ENCODE data around the gene G3BP2. TPM values are rescaled to one million over a fixed set of nuclear protein-coding genes. Genes with fewer than 3 reads are reported as not detected.

G3BP2 gene
- total RNA-seq, 1 donor from 2014 or later, result 175 TPM

DNA sequence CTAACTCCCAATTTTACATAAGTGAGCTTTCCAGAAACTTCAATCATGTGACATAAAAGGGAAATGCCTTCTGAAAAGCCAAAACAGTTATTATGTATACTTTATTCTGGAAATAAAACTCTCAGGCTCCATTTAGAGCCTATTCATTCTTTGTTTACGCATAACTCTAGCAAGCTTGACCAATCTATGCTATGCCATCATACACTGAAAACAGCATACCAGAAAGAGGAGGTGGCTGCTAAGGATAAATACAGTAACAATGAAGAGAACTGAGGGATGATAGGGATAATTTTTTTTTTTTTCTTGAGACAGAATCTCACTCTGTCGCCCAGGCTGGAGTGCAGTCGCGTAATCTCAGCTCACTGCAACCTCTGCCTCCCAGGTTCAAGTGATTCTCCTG, 67.3 kb downstream of the G3BP2 start:
- TF ChIP-seq, protein P1, sequence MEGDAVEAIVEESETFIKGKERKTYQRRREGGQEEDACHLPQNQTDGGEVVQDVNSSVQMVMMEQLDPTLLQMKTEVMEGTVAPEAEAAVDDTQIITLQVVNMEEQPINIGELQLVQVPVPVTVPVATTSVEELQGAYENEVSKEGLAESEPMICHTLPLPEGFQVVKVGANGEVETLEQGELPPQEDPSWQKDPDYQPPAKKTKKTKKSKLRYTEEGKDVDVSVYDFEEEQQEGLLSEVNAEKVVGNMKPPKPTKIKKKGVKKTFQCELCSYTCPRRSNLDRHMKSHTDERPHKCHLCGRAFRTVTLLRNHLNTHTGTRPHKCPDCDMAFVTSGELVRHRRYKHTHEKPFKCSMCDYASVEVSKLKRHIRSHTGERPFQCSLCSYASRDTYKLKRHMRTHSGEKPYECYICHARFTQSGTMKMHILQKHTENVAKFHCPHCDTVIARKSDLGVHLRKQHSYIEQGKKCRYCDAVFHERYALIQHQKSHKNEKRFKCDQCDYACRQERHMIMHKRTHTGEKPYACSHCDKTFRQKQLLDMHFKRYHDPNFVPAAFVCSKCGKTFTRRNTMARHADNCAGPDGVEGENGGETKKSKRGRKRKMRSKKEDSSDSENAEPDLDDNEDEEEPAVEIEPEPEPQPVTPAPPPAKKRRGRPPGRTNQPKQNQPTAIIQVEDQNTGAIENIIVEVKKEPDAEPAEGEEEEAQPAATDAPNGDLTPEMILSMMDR (IDR thresholded peaks at IDR 0.05; ENCODE audit: unreplicated experiment), result no peak
- DNase-seq (ENCODE audit: low spot score in 2 of 2, unreplicated experiment in 2 of 2), result no peak
- H3K36me3 Mint-ChIP-seq, result peaks cover 4% of the 10 kb centered on the region
- peaks cover 4% of the 10 kb centered on the region for H3K4me1 Mint-ChIP-seq
- H3K9me3 Mint-ChIP-seq, result peaks cover 7% of the 10 kb centered on the region
- no peak overlapping the region for H3K4me3 Mint-ChIP-seq
- H3K27ac Mint-ChIP-seq, result no peak overlapping the region
- no peaks in the 10 kb centered on the region for H3K27me3 Mint-ChIP-seq (ENCODE audit: low read depth)

- no peak for DNase-seq (ENCODE audit: low spot score in 2 of 2, unreplicated experiment in 2 of 2)
- Mint-ChIP-seq H3K4me1 (peaks cover 4% of the 10 kb centered on the region), H3K9me3 (no peaks in the 10 kb centered on the region), H3K36me3 (no peaks in the 10 kb centered on the region), H3K4me3 (no peak overlapping the region), H3K27ac (no peak overlapping the region), H3K27me3 (ENCODE audit: low read depth) (no peaks in the 10 kb centered on the region)
- TF ChIP-seq, protein P1 (IDR thresholded peaks at IDR 0.05; ENCODE audit: unreplicated experiment), result no peak
Observed at GRCh38 chr4:75599647-75600046, 73.6 kb downstream of the G3BP2 start.

DNA sequence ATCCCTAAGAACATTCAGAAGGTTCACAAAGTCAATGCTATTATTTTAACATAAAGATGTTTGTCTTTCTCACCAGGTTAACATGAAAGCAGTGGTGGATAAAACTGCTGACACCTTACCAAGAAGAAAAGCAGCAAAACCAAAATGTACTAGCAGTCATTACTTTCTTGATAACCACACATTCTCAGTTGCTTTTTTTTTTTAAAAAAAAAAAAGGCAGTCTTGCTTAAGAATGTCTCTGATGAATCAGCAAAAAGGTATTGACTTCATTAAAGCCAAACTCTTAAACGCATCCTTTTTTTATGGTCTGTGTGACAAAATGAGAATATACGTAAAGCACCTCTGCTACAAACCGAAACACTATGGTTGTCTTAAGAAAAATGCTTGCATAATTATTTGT, 74.8 kb downstream of the G3BP2 start:
- Mint-ChIP-seq H3K4me3 (no peak overlapping the region), H3K36me3 (no peaks in the 10 kb centered on the region), H3K27me3 (ENCODE audit: low read depth) (no peaks in the 10 kb centered on the region), H3K4me1 (peaks cover 4% of the 10 kb centered on the region), H3K9me3 (no peaks in the 10 kb centered on the region), H3K27ac (no peak overlapping the region)
- TF ChIP-seq, protein P1 (IDR thresholded peaks at IDR 0.05; ENCODE audit: unreplicated experiment), result no peak
- DNase-seq (ENCODE audit: low spot score in 2 of 2, unreplicated experiment in 2 of 2), result no peak

DNA sequence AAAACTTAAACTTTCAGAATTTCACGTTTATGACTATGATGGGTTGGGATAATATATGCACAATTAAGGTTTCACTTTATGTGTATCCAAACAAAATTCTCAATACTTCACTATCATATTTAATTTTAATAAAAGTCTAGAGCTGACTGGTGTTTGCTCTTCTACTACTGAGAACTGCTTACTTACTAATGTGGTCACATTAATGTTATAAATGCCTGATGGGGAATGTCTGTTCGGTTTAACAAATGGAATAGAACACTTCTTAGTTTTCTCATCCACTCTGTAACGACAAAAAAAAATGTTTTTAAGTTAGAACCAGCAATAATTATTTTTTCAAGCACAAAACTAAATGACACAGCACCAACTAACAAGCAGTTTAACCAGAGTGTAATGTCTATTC, 77.2 kb downstream of the G3BP2 start:
- Mint-ChIP-seq H3K4me1 (peaks cover 4% of the 10 kb centered on the region), H3K4me3 (no peak overlapping the region), H3K27me3 (ENCODE audit: low read depth) (no peaks in the 10 kb centered on the region), H3K36me3 (no peaks in the 10 kb centered on the region), H3K27ac (no peak overlapping the region), H3K9me3 (no peaks in the 10 kb centered on the region)
- TF ChIP-seq, protein P1 (IDR thresholded peaks at IDR 0.05; ENCODE audit: unreplicated experiment), result no peak
- no peak for DNase-seq (ENCODE audit: low spot score in 2 of 2, unreplicated experiment in 2 of 2)

DNA sequence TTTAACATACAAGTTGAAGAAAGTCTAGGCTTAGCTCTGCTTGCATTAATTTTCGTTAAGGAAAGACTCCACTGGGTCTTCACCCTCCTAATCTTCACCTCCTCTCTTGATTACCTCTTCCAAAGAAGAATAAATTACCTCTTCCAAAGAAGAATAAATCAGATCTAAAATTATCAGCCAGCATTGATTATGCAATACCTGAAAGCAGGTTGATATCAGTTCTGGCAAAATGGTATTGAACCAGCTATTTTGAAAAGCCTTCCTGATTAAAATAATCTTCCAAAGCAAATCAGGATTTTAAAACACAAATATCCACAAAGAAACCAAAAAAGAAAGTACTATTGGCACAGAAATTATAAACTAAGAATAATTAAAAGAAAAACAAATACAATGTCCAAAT, 79.8 kb downstream of the G3BP2 start:
- Mint-ChIP-seq H3K36me3 (no peaks in the 10 kb centered on the region), H3K27me3 (ENCODE audit: low read depth) (no peaks in the 10 kb centered on the region), H3K4me3 (no peak overlapping the region), H3K27ac (no peak overlapping the region), H3K4me1 (peaks cover 2% of the 10 kb centered on the region), H3K9me3 (no peaks in the 10 kb centered on the region)
- TF ChIP-seq, protein P1 (IDR thresholded peaks at IDR 0.05; ENCODE audit: unreplicated experiment), result no peak
- no peak for DNase-seq (ENCODE audit: low spot score in 2 of 2, unreplicated experiment in 2 of 2)

Other genes with a start within 250 kb of the G3BP2 start
- gene RCHY1, start 159.0 kb downstream of the G3BP2 start, total RNA-seq, result 40.5 to 44.6 TPM (median 42.9 TPM) in 3 replicates
- gene THAP6, start 158.9 kb downstream of the G3BP2 start, total RNA-seq, result 25.5 to 32.8 TPM (median 29.2 TPM) in 3 replicates
- gene ODAPH, start 117.3 kb downstream of the G3BP2 start, total RNA-seq, result 0.35 to 1.1 TPM (median 0.57 TPM) in 3 replicates
- gene CDKL2, start 42.9 kb downstream of the G3BP2 start, total RNA-seq, result 2.1 to 3.0 TPM (median 3.0 TPM) in 3 replicates
- 52.8 to 53.3 TPM (median 53.1 TPM) in 3 replicates for gene USO1, start 51.2 kb upstream of the G3BP2 start, total RNA-seq
- gene PPEF2, start 229.0 kb upstream of the G3BP2 start, total RNA-seq, result 0.07 TPM in 1 of 3 replicates, not detected in the others

Measured in mesothelial cell of epicardium (in vitro differentiated cells).